Activated gamma-delta T cell (primary cell): Measurements from ENCODE around the gene PEDS1.
"Not testable (repeated sequence)": the region's sequence is repeated elsewhere in the genome, so short reads cannot be mapped to it uniquely, and the experiment has no call there.

Experiments used
- DNase-seq: peaks from one replicate; lab custom pipeline; 2025; lab: John Stamatoyannopoulos, UW

Gene PEDS1

DNA sequence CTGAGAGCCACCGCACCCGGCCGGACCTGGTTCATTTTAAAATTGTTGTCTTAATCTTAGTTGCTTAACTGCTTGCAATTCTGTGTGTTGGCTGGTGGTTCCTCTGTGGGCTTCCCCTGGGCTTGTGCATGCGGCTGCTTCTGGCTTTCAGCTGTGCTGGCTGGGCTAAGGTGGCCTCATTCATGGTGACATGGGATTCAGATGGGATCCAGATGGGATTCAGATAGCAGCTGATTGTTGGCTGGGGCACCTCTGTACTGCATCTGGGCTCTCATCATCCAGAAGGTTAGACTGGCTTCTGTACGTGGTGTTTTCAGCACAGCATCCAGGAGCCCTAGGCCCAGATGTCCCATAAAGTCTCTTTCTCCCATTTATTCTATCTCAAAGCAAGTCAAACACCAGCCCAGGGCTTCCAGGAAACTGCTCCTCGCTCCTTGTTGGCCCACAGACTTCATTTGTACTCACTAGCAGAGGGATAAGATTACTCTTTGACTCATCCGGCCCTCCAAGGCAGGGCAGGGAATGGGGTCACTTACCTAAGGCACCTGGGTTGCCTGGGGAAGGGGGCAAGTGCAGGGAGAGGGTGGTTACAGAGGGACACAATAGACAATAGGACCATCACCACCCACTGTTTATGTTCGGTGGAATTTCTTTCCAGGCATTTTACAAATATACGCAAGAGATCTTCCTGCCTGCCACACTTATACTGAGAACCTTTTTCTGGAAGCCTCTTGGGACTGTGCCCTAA, 10.2 kb upstream of the PEDS1 start:
- no peak for DNase-seq

DNA sequence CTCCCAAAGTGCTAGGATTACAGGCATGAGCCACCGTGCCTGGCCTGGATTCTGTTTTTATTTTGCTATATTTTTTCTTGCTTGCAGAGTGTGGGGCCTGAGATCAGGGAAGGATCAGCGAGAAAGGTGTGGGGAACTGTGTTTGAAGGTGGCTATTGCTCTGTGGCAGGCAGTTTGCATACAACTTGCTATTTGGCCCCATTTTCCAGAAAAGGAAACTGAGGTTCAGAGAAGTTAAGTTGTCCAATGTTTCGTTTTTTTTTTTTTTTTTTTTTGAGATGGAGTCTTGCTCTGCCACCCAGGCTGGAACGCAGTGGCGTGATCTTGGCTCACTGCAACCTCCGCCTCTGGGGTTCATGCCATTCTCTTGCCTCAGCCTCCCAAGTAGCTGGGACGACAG, 8.0 kb upstream of the PEDS1 start:
- DNase-seq, result not testable (repeated sequence)

DNA sequence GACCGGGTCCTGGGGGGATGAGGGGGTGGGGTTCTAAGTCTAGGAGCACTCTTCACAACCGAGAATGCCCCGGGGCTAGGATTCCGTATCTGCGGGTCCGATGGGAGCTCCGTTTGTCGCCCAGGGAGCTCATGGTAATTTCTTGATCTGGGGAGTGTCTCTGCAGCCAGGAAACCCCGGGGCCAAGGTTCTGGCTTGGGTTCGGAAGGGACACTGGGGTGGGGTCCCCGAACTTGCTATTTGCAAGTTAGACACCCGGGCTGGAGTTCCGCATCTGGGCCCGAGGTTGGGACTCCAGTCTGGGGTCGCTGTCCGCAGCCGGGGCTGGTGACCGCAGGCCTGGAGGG, 397 bp downstream of the PEDS1 start:
- no peak for DNase-seq

DNA sequence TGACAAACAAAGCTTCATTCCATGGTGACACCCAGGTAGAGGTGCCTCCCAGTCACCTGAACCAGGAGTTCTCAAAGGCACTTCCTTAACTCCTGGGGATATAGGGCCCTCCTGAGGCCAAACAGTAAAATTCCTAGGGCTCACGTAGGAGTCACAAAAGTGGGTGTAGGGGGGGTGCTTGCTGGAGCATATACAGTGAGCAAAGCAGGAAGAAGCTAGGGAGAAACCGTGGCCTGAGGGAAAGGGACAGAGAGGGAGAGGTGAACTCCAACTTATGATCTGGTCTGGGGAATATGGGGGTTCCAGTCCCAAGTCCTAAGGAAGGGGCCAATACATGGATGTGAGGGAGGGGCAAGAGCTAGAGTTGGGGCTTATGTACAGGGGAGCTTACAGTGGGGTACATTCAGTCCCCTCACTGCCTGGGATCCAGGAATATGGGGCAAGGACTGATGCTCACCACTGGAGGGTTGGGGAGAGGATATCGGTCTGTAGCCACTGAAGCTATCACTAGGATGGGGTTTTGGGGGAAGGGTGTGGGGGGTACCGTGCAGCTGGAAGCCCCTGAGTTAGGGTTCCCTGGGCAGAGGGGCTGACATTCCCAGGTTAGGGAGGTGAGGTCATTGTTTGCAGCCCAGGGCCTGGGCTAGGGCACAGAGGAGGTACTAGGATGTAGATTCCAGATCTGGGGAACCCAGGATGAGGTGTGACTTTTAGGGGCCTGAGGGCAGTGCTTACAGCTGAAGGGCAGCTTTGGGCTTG, 950 bp downstream of the PEDS1 start:
- no peak for DNase-seq

DNA sequence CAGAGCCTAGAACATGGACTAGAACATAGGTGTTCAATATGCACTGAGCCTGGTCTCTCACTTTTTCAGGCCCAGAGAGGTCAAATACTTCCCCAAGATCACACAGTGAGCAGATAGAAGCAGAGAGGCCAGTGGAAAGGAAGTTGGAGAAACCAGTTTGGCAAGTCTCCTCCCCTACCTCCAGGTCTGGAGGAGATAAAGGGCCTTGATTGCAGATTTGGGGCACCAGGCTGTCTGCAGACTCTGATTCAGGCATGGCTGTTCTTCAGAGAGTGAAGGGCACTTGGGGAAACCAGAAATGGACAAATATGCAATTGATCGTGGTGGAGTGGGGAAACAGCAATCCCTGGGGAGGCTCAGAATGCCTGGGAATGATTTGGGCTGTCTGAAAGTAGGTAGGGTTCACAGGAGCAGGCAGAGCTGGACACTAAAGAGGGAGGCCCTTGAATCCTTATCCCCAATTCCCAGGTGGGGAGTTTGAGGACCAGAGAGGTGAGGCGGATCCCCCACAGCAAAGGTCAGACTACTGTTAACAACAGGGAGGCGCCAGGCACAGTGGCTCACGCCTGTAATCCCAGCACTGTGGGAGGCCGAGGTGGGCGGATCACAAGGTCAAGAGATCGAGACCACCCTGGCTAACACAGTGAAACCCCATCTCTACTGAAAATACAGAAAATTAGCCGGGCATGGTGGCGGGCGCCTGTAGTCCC, 2.3 kb downstream of the PEDS1 start:
- no peak for DNase-seq

DNA sequence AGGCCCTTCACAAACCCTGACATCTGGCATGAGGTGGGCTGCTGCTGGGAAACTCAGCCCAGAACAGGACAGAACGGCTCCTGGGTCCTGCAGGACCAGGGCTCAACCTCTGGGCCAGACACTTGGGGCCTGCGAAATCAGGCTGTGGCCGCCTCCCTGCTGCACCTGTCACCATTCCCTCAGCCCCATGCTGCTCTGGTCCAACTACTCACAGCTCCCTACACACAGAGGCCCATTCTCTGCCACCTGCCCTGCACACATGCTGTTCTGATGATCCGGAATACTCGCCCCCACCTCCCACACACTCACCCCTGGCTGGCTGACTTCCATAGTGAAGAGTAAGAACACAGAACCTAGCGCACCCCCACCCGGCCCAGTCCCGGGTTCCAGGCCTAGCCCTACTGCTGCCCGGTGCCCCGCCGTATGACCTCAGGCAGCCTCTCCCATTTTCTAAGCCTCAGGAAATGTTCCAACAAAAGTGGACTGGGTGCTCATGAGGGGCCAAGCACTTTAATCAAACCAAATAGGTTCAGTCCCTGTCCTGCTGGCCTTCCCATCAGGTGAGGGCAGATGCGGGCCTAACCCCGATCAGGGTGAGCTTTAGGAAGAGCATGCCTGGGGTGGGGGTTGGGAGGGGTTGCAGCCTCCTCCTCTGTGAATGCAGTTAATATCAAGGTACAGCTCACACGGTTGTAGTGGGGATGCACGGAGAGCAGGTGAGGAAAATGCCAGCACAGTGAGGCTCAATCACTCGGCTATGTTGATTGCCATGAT, 3.9 kb downstream of the PEDS1 start:
- DNase-seq, result no peak

DNA sequence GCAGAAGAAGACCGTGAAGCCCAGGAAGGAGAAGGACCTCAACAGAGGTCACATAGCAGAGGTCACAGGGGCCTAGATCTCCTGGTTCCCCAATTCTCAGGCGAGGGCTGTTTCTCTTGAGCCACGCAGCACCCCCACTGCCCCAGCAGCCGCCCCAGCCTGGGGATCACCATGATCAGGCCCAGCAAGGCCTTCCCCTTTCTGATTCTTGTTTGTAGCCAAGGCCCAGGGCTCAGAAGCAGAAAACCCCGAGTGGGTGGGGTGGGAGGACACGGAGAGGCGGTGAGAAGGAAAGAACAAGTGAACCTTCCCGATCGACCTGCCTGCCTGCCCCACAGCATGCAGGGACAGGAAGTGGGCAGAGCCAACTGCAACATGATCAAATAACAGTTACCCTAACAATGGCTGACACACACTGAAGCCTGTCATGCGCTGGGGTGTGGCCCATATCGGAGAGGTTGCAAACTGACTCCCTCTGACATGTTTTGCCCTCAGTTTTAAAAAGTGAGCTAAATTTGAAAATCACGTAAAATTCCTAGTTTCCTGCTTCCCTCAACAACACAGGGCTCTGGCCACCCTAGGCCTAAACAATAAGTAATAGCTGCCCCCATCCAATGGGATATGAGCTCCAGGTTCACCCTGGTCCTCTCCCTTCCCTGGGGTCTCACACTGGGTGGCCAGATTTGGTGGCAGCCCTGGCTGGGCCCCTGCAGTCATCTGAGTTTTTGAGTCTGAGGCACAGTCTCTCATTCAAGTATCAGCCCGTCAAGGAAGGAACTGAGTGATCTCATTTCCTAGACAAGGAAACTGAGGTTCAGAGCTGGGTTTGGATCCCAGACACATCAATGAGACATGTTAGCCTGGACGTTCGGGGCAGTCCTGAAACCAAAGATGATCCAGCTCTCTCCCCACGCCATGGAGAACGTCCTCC, 6.5 kb downstream of the PEDS1 start:
- no peak for DNase-seq

DNA sequence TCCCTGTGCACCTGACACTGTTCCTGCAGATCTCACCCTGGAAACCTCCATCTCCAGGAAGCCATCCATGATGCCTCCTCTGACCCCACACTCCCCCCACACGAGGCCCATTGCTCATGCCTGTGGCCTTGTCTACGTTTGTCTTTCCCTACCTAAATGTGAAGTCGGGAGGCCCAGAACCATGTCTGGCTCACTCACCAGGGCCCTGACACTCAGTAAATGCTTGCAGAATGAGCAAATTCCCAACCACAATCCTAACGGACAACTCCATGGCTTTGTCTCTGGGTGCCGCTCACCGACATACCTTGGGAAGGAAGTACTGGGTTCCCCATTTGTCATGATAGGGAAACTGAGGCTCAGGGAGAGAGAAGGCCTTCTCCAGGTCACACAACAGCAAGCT, 7.3 kb downstream of the PEDS1 start:
- no peak for DNase-seq

DNA sequence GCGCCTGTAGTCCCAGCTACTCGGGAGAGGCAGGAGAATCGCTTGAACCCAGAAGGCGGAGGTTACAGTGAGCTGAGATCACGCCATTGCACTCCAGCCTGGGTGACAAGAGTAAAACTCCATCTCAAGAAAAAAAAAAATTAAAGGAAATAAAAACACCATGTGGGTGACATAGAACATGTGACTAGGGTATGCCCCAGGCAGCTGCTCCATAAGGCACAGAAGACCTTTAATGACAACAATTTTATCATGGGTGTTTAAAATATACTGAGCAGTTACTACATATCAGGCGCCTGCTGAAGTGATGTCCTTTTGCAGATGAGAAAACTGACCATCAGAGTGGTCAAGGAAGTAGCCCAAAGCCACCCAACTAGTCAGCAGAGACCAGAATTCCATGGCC, 8.0 kb downstream of the PEDS1 start:
- DNase-seq, result no peak

DNA sequence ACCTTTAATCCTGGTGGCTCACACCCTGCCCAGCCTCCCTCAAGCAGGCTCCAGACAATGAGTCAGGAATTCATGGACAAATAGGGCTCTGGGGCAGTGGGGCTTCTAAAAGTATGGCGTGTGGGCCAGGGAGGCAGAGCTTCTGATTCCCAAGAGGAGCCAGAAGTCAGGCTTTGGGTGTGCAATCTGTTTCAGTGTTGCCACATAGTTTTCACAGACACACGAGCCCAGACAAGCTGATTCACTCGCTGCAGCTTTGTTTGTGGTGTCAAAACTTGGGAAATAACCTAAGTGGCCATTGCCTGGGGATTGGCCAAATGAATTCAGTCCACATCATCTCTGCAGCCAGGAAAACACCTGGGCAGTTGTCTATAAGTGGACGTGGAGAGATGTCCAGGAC, 9.2 kb downstream of the PEDS1 start:
- no peak for DNase-seq

DNA sequence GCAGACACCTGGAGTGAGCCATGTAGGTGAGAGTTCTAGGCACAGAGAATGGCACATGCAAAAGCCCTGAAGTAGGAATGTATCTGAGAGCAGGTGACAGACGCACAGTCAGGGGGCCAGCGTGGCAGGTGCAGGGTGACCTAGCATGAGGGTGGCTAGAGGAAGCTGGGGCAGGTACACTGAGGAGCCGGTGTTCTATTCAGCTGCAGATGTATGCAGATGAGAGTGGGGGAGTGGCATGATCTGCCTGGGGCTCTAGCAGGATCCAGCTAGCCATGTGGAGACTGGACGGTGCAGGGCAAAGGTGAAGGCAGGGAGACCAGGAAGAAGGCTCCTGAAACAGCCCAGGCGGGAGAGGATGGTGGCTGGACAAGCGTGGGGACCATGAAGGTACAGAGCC, 10.7 kb downstream of the PEDS1 start:
- DNase-seq, result no peak

DNA sequence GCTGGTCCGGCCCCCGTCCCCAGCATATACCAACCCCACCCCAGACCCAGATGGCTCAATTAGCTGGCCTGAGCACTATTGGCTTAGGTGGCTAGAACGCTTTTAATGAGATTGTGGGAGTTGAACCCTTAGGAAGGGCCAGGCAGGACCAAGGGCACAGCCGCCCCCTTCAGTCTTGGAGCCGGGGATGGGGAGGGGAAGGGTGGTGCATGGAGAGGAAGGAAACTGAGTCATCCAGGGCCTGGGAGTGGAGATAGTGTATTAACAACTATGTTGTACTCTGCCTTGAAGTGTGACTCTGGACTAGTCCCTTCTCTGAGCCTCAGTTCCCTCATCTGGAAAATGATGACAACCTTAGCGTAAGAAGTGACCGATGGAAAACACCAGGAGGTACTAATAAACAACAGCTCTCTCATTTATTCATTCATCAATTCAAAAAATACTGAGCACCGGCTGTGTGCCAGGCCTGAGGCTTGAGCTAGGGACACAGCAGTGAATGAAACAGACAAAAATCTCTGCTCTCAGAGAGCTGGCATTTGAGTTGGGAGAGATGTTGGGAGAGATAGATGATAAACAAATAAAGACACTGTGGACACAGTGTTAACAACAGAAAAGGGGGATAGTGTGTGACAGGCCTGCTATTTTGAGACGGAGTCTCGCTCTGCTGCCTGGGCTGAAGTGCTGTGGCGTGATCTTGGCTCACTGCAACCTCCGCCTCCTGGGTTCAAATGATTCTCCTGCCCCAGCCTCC, 11.5 kb downstream of the PEDS1 start:
- DNase-seq, result no peak

DNA sequence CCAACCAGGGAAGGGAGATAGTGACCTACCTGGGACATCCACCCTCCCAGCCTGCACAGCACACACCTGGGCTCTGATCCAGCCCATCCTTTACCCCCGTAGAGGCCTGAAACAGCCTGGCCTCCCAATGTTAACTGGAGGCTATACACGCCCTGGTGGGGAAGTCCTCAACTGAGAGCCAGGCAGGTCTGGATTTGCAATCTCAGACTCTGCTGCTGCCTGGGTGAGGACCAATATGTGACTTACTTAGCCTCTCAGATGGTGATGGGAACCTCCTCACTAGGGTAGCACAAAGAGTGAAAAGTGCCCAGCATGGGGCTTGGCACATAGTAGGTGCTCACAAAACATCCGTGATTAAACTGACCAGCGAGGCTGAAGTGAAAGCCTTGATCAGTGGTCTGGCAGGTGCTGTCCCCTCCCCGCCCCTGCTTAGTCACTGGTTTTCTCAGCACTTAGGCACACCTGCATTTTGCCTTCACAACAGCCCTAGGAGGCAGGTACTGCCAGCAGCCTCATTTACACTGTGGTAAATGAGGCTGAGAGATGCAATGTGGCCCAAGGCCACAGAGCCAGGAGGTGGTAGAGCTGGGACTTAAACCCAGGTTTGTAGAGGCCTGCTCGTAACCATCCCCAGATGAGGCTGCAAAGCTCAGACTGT, 12.4 kb downstream of the PEDS1 start:
- no peak for DNase-seq

DNA sequence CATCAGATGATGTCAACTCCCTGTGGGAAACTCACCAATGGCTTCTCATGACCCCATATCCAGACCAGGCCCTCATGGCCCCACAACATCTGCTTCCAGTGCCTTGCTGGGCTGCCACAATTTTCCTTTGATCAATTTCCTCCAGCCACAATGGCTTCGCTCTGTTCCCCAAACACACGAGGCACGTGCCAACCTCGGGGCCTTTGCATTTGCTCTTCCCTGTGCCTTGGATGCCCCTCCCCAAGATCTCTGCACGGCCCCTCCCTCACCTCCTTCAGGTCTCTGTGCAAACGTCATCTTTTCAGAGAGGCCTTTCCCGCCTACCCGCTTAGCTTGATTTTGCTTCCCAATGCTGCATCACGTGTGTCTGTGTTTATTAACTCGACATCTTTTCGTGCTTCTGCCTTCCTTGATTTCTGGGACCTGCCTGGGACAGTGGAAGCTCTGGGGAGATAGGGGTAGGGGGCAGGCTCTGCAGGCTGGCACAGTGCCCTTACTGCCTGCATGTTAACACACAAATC, 13.1 kb downstream of the PEDS1 start:
- no peak for DNase-seq

DNA sequence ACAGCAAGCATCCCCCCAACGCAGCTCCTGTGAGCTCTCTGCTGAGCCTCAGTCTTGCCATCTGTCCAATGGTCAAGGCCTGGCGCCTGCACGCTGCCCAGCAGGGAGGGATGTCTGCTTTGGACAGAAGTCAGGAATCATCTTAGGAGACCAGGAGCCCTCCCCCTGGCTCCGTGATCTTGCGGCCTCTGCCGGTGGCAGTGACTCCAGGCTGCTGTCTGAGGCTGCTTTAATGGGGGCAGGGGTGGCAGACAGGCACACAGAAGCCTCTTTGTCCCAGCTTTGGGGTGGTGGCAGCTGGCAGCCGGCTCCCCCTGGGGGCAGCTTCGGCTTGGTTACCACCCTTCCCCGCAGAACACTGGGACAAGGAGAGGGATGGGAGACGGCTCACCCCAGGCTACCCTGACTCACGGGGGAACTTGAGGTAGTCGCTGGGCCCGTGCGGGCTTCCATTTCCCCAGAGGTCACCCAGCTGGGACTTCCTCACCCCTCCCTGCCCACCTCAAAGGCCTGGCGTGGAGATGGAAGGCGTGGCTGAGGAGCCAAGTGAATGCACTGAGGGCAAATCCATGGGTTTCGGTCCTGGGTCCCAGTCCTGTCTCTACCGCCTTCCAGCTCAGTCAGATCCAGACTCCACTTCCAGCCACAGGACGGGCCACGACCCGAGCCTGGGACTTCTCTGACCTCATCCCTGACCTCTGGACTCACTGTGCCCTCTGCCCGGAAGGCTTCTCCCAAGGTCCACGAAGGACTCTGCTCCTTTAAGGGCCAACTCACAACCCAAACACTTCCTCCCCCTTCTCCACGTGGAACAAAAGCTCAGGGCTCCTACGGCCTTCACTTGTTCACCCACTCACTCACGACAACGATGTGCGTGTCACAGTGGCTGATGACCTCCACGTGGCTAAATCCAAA, 14.8 kb downstream of the PEDS1 start:
- no peak for DNase-seq

DNA sequence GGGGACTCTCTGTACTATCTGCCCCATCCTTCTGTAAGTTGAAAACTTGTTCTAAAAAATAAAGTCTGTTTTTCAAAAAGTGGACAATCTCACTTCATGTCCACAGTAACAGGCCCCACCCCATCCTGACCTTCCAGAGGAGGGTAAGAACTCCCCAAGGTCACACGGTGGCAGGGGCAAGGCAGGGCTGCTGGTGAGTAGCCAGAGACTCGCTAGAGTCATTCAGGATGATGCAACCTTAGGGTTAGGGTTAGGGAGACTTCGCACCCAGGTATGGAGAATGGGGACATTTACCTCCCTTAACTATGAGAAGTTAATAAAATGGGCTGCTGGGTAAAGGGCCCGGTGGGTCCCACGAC, 15.4 kb downstream of the PEDS1 start:
- DNase-seq, result no peak

DNA sequence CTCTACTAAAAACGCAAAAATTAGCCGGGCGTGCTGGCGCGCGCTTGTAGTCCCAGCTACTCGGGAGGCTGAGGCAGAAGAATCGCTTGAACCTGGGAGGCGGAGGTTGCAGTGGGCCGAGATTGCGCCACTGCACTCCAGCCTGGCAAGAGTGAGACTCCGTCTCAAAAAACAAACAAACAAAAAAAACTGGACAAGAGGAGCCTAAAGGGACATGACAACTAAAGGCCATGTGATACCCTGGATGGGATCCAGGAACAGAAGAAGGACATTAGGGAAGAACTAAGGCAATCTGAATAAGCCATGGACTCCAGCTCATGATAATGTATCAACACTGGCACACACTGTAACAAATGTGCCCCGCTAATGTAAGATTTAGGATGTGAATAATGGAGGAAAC, 15.8 kb downstream of the PEDS1 start:
- DNase-seq, result not testable (repeated sequence)

DNA sequence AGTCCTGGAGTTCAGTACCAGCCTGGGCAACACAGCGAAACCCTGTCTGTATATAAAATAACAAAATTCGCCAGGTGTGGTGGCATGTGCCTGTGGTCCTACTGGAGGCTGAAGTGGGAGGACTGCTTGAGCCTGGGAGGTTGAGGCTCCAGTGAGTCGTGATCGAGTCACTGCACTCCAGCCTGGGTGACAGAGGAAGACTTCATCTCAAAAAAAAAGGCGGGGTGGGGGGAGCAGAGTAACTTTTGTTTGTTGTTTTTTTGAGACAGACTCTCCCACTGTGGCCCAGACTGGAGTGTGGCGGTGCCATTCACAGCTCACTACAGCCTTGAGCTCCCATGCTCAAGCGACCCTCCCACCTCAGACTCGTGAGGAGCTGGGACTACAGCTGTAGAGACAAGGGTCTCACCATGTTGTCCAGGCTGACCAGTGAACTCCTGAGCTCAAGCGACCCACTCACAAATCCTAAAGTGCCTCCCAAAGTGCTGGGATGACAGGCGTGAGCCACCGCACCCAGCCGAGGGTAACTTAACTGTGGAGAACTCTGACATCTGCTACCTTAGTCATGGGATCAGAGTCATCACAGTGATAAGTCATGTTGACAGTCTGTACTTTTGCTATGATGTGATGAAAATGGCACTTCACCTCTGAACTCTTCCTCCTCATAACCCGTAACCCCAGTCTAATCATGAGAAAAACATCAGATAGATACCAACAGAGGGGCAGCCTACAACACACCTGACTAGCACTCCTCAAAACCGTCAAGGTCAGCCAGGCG, 16.5 kb downstream of the PEDS1 start:
- no peak for DNase-seq
